Measurements from ENCODE around the gene OVCA2.

Gene OVCA2

DNA sequence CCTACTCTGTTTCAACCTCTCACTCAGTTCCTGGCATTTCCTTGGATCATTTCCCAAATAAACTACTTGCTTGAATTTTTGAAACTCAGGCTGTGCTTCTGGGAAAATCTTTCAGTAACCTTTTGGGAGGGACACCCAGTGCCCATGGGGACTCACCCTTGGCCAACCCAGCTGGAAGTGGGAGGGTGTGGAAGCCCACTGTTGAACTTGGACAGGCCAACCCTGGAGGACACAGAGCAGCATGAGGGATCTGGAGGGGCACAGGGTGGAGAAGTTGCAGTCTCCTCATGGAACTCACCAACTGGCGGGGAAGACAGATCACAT is 27.9 kb upstream of the OVCA2 start:
- no peak for DNase-seq (ENCODE audit: low read depth)

DNA sequence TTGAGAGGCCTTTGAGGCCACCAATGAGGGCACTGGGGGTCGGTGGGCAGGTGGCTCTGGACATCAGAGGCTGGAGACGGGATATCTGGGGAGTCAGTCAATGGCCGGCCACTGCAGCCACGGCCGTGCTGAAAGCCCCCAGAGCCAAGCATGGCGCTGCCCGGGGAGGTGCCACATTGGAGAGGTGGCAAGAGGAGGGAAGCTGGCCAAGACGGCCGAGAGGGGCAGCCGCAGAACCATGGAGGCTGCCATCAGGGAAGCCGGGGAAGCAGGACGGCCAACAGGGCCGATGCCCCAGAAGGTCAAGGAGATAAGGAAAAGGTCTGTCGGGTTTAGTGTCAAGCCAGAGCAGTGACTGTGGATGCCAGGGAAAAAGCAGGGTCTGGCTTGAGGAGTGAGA is 26.5 kb upstream of the OVCA2 start:
- no peak for DNase-seq (ENCODE audit: low read depth)

DNA sequence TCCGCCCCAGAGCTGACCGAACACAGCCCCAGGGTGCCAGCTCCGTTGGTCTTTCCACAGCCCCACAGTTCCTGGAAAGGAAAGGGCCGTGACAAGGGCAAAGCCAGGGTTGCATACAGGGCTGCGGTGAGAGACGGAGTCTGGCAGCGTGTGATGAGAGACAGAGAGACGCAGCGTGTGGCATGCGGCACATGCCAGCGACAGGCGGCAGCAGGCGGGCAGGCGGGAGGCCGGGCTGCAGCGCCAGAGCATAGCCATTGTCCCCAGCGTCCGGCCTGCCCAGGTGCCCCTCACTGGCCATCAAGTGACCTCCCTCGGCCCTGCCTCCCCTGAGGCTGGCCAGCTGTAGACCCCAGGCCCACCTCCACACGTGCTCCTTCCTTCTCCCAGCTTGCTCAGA is 25.3 kb upstream of the OVCA2 start:
- no peak for DNase-seq (ENCODE audit: low read depth)

DNA sequence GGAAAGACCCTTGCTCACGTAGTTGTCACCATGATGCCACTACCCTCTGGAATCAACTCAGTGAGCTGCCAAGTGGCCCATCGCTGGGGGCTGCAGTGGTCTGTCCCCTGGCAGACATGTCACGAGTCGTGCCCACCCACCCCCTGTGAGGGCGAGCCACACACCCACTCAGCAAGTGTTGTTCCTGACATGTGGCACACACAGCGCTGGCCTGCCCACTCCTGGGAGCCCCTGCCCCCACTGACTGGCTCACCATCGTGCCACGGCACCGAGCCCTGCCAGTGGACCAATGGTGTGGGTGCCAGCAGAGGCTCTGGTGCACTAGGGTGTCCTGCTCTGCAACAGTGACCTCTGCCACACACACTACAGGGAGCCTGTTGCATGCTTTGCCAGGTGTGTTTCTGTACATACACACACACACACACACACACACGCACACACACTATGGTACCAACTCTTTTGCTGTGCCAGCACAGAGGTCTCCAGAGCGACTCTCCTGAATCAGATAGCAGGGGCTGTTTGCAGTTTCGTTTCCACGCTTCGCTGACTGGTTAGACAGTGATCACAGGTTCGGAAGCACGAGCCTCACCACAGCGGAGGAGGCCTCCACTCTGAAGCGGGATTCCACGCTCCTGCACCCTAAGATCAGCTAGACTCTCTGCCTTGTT is 24.4 kb upstream of the OVCA2 start:
- DNase-seq (ENCODE audit: low read depth), result no peak

DNA sequence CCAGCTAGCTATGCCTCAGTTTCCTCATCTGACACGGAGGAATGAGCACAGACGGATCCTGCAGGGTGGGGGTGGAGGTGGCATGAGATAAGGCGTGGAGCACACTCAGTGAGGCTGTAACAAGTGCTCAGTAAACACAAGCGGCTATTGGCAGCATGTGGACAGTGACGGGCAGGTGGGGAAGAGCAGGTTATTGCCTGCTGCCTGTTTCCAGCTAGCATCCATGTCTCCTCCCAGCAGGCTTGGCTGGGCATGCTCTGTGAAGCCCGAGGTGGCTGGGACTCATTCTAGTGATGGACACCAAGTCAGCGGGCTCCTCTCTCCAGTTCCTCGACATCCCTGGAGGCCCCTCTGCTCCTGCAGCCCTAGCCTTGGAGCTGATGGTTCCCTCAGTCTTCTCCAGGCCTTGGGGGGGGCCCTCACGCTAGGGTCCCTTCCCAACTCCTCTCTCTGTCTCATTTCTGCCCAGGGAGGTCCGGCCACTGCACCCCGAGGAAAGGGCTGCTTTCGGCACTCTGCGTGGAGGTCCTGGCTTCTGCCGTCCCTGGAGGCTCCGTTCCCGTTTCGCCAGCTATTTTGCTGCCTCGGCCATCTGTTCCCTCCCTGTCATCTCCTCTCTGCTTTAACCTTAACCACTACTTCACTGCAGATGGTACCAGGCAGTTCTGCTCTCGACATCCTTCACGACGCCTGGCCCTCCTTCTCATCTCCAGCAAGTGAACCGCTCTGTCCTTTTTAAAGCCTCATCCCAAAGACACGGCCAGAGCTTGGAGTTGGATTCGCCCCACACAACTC is 22.9 kb upstream of the OVCA2 start:
- DNase-seq (ENCODE audit: low read depth), result no peak

DNA sequence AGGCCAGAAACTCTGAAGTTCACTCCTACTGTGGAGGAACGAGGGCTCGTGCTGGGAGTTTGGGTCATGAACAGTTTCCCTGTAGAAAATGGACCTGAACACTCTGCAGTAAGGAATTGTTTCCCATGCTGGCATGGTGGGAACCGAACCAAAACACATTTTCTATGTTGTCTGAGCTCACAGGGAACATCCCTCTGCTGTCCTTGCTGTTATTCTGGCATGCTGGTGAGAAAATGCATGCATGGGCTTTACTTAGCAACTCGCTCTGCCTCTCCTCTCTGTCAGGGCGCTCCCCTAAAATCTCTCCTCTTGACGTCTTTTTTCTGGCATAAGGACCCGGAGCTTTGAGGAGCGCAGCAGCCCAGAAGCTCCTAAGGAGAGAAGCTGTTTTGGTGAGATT is 22.1 kb upstream of the OVCA2 start:
- DNase-seq (ENCODE audit: low read depth), result no peak

DNA sequence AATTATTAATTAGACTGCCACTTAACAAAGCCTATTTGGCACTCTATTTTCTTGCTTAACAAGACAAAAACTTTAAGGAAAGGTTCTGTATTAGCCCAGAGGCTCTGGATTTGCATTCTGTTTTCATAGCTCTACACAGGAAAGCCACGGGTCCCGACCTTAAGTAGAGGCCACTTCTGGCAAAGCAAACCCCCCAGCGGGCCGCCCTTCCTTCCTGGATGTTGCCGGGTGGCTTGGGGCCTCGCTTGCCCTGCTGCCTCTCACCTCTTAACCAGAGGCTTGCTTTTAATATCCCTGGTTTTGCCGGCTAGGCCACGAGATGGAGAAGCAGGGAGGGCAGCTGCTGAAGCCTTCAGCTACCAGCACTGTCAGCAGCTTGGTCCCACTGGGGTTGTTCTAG is 21.1 kb upstream of the OVCA2 start:
- DNase-seq (ENCODE audit: low read depth), result no peak

DNA sequence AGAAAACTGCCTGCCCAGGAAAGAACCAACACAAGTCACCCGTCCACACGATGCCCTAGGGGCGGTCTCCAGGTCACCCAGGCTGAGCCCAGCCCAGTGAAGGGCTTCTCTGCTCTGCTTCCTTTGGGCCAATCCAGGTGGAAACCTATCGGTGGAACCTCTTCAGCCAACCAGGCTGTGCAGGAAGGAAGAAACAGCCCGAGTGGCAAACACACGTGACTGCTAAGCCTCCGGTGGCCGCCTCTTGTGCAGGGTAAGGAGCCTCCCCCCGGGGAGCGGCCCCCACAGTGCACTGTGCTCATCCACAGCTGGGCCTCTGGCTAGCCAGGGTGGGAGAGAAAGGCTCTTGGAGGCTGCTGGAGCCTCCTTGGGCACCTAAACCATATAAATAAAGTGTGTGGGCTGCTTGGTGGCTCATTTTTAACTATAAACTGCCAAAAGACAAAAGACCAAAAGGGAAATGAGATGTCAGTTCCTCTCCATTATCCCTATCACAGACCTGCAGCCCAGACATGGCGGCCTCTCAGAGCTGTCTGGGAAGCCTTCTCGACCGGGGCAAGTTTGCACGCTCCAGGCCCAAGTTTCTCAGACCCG is 19.1 kb upstream of the OVCA2 start:
- DNase-seq (ENCODE audit: low read depth), result no peak

DNA sequence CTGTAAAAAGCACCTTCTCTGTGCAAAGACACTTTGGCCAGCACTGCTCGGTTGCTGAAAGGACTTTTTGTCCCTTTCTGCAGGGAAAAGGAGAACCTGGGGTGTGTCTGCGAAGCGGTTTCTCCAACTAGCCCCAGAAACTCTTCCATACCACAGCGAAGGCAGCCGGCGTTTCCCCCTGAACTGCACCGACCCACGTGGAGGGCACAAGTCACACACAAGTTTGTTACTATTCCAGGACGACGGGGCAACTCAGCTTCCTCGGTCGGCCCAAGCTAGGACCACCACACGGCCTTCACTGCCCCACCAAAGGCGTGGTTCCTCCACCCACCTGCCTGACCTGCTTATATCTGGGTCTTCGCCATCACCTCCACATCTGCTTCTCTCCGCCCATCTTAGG is 18.6 kb upstream of the OVCA2 start:
- DNase-seq (ENCODE audit: low read depth), result no peak

DNA sequence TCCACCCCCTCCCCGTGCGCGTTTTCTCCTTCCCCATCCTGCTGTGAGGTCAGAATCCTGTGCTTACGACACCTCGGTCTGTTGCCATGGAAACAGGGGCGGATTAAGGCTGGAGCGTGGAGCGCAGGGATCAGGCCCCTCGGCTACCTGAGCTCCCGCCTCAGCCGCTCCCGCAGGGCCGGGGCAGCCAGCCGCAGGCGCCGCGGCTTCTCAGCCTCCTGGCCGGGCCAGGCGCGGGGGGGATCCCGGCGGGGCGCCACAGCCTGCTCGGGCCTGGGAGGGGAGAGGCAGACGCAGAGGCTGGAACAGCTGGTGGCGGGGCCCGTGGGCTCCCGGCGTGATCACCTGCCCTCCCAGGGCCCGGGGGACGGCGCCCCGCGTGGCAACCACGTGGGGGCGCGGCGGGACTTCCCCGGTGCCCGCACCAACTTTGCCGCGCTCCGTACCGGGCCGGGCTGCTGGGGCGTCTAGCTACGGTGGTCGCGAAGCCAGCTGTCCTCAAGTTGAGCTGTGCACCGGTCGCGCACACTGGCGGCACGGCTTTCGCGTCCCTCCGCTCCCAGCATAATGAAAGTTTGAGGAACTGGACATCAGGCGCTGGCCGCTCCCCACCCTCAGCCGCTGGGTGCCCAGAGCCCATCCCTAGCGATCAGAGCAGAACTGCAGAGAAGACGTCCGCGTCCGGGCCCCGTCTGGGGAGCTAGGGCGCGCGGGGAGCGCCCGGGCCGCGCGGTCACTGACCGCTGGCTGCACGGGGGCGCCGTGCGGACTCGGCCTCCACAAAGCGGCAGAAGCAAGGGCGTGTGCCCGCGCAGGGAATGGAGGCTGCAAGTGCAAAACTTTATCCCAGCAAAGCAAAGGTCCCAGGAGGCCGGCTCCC is 17.9 kb upstream of the OVCA2 start:
- no peak for DNase-seq (ENCODE audit: low read depth)

DNA sequence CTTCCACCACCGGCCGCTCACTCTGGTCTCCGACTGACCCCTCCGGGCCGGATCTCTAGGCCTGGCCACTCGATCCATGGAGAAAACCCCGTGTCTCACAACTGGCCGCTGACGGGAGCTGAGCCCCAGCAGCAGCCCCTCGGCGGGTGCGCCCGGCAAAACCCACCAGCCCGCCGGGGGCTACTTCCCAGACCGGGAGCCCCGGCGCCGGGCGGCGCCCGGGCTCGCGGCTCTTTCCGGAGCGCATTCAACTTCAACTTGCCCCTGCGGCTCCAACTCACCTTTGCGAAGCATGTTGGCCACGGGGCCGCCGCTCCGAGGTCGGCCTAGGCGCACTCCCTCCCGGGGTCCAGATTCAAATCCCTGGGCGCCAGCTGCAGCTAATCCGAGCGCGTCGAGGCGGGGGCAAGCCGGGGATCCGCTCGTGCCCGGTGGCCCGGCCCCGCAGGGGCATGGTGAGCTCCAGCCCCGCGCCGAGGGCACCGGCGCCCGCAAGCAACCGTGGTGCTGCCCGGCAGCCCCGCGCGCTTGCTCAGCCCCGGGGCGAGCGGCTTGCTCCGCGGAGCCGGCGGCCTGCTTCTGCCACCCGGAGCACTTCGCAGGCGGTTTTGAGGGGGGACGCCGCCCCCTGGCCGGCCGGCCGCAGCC is 17.1 kb upstream of the OVCA2 start:
- DNase-seq (ENCODE audit: low read depth), result no peak

DNA sequence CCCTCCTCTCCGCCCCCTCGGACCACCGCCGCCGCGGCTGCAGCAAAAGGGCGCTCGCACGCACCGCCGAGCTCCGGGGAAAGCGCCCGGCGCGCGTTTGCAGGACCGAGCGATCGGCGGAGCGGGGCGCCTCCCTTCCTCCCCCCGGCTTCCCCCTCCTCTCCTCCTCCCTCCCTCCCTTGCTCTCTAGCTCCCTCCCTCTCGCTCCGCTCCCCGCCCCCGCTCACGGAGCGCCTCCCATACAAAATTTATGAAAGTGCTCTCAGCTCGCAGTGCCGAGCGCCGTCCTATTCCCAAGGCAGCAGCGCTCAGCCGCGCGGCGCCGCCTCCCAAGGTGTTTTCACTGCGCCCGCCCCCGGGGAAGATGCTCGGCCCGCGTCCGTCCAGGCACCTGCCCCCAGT is 16.6 kb upstream of the OVCA2 start, which contains the start of gene RTN4RL1:
Gene RTN4RL1 (minus strand): TSS at position 115 of the 402 bp plus-strand sequence. CDS start 469 bp downstream, outside the sequence.
- DNase-seq (ENCODE audit: low read depth), result peak; percentile 48

DNA sequence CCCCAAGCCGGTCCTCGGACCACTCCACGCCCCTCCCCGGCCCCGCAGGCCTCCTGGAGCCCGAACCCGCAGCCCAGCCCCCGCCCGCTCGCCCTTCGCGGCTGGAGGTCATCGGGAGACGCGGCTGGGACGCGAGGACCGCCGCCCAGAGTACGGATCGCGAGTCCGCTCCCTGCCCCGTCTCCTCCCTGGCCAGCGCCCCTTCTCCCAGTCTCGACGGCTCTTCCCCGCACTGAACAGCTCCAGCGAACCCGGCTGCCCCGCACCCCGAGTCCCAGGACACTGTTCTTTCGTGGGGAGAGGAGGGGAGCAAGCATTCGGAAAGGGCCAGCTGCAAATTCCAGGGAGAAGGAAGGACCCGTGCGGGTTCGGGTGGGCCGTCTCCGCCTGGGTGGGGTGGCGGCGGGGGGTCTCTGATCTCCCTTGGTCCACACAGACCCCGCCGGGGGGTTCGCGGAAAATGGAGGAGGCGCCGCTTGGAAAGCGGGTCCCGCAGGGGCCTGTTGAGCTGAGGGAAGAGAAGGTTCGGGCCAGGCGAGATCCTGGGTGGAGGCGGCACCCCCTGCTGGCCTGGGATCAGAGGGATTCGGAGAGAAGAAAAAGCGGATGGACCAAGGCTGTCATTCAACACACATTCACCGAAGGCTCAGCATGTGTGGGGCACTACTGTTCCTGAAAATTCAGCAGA is 16.1 kb upstream of the OVCA2 start:
- DNase-seq (ENCODE audit: low read depth), result no peak

DNA sequence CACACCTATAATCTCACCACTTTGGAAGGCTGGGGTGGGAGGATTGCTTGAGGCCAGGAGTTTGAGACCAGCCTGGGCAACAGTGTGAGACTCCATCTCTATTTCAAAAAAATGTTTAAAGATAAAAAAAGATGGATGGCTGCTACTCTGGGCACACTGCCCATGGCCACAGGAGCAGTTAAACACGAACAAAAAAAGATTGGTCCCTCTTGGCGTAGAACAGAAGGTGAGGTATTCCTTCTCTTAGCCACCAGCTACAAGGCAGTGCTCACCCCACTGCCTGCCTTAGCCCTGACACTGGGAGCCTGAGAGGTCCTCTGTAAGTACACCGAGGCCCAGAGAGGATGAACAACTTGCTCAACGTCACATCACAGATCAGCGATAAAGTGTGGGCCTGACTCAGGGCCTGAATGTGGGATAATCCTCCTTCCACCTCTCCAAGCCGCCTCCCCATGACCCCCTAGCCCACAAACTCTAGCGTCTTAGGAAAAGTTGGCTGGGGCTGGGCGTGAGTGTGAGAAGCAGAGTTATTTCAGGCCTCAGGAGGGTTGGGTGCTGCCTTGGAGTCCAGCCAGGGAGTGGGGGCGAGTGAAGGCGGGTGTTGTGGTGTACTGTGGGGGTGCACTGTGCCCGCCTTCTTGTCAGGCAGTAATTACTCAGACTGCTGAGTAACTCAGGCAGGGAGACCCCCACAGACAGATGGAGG is 14.1 kb upstream of the OVCA2 start:
- DNase-seq (ENCODE audit: low read depth), result no peak

DNA sequence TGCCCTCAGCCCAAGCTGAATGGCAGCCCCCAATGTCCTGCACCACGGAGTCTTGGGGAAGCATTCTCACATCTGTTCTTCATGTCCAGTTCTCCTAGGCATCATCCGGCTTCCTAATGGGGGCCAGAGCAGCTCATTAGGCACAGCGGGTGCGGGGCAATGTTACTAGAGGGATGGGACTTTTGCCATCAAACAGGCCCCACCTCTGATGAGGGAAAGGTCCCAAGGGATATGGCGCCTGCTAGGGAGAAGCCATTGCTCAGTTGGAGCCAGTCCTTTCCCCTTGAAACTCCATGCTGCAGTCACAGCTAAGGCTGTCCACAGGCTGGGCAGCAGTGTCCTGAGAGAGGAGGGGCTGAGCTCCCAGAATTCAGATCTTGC is 13.6 kb upstream of the OVCA2 start:
- no peak for DNase-seq (ENCODE audit: low read depth)

DNA sequence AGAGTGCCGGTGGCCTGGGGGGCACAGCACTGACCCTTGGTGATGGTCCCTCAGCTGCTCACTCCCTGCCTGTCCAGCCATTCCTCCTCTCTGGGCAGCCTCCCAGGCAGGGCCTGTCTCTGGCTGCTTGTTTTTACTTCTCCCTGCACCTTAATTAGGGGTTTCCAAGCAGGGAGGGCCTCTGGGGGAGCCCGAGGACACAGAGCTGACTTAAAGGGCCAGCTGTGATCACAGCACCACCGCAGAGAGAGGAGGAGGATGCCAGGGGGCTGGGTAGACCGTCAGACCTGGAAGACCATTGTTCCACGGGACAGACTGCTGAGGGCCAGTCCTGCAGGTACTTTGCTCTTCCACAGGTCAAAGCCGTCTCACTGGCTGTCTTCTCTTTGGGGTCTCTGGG is 13.1 kb upstream of the OVCA2 start:
- no peak for DNase-seq (ENCODE audit: low read depth)

DNA sequence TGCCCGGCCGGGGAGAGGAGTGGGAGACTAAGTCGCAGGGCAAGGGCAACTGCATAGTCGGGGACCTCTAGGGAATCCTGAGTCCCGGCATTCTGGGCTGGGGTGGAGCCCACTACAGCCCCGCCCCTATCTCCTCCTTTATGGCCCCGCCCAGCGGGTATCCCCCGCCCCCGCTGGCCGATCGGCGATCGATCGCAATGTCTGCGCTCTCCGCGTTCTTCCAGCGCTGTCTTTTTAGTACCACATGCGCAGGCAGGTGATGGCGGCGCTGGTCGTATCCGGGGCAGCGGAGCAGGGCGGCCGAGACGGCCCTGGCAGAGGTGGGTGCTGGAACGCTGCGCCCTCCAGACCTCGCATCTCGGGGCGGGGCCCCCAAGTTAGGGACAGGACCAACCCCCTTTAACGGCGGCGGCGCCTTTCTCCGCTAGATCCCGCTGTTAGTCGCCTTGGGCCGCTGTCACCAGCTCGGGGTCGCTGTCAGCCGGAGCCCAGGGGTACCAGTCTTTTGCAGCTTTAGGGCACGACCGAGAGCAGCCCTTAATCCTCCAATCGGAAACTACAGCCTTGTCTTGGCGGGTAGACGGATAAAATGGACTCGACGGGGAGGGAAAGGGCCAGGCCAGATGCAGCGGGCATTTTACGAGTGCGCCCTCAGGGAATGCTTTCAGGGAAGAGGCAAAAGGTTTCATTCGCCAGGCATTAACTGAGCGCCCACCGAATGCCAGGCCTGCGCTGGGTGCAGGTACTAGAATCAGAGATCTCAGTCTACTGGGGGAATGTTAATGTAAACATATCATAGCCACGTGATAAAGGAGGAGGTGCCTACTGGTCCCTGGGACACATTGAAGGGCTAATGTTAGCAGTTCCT is 11.7 kb upstream of the OVCA2 start, which contains the start of gene DPH1:
Gene DPH1 (plus strand): TSS at position 243 of the 868 bp plus-strand sequence. CDS start 17 bp downstream, at position 260.
- peak; percentile 79 for DNase-seq (ENCODE audit: low read depth)

DNA sequence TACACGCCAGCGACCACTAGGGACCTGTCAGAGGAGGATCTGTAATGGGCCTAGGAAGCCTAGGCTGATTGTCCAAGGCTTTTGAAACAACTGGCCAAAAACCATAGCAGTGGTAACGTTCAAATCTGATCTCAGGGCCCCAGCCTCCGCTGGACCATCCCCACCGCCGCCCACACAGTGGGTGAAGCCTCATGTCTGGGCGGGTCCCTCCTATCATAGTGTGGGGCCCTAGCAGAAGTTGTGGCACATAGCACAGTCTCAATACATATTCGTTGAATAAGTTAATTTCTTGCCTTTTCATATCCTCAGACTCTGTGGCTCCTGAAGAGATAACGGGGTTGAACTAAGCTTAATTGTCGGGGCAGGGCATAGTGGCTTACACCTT is 11.1 kb upstream of the OVCA2 start:
- no peak for DNase-seq (ENCODE audit: low read depth)

DNA sequence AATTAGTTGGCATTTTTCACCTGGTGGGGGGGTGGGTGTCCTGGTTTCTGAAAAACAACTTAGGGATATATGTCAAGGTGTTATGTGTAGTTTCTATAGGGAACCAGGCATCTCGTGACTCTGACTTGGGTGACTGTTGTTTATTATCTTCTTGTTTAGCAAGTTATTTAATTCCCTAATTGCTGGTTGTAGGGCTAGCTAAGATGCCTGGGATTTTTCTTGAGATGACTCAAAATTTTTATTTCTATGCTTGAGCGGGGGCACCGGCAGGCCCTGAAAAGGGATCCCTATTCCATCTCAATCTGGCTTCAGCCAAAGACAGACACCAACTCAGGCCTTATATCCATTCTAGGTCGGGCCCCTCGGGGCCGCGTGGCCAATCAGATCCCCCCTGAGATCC is 8.7 kb upstream of the OVCA2 start:
- DNase-seq (ENCODE audit: low read depth), result no peak

DNA sequence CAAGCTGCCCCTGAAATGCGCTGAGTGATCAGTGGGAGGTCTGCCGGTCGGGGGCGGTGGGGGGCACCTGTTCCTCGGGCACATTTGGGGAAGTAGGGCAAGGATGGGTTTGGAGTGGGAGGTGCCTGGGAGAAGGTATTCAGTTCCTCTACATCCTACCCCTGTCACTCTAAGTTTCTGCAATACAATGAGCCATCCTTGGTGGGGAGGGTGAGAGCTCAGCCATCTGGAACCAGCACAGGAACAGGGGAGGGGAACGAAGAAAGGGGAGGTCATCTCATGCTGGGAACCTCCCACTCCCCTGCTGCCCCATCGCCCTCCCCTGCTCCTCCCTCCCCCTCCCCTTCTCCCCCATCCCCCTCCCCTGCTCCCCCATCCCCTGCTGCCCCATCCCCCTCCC is 7.7 kb upstream of the OVCA2 start:
- no peak for DNase-seq (ENCODE audit: low read depth)

Measured in activated gamma-delta T cell treated with anti-CD3 and anti-CD28 coated beads, Interleukin-2, amount 50 U/mL, for 16 hours (primary cell).